OCI-LY1 (cell line): ENCODE results near the gene FHIT.

Experiments
- CTCF ChIP-seq: fragments of 200-600 bp; sonication (generic), shearing (Covaris generic); IDR thresholded peaks from 2 replicates; pipeline ENCODE4 v1.5.1; 2017; ENCODE audit warnings: mild to moderate bottlenecking, antibody characterized with exemption, low read length, moderate library complexity, mixed read lengths
- EZH2 ChIP-seq: fragments of 200-600 bp; sonication (generic), shearing (Covaris generic); IDR thresholded peaks from 2 replicates; pipeline ENCODE4 v1.8.0; 2017; ENCODE audit warnings: borderline replicate concordance, mixed run types, mild to moderate bottlenecking, antibody characterized with exemption, low read length, moderate library complexity, mixed read lengths

- TF ChIP-seq CTCF (no peak), EZH2 (no peak)
Measured at GRCh38 chr3:60509471-60509870, 741.8 kb downstream of the FHIT start.
